Mucosa of rectum (tissue), 2 donors: Measurements from ENCODE around the gene FOXL1.
A peak's percentile ranks its signal among the peaks of the same experiment; 100 is the strongest.

ENCODE experiments used
- H3K27ac ChIP-seq, 2 donors: one replicate each; pipeline ENCODE4 v1.7.0; 2013; ENCODE audit warnings: inconsistent platforms in 2 of 2, low read depth in 2 of 2, low read length in 2 of 2
- H3K27me3 ChIP-seq, 2 donors: one replicate each; pipeline ENCODE4 v1.7.0; 2013; ENCODE audit warnings: low read length in 2 of 2; ENCODE audit not compliant: control insufficient read depth in 2 of 2, insufficient read depth in 2 of 2
- H3K36me3 ChIP-seq, 2 donors: one replicate each; pipeline ENCODE4 v1.7.0; 2013; ENCODE audit warnings: low read length in 2 of 2; ENCODE audit not compliant: control insufficient read depth in 2 of 2, insufficient read depth in 2 of 2
- H3K4me1 ChIP-seq, 2 donors: one replicate each; pipeline ENCODE4 v1.7.0; 2013; ENCODE audit warnings: low read length in 2 of 2, mild to moderate bottlenecking in 1 of 2; ENCODE audit not compliant: control insufficient read depth in 2 of 2, insufficient read depth in 2 of 2
- H3K4me3 ChIP-seq, 2 donors: one replicate each; pipeline ENCODE4 v1.7.0; 2013; ENCODE audit warnings: low read length in 2 of 2
- H3K9ac ChIP-seq, 2 donors: one replicate each; pipeline ENCODE4 v1.7.0; 2013; ENCODE audit warnings: low read length in 2 of 2, low read depth in 1 of 2, mild to moderate bottlenecking in 1 of 2
- H3K9me3 ChIP-seq, 2 donors: one replicate each; pipeline ENCODE4 v1.7.0; 2013; ENCODE audit warnings: low read length in 2 of 2; ENCODE audit not compliant: control insufficient read depth in 2 of 2
- donor health status: healthy.
- donor health status: Normal muscosa, but diverticular disease.

Gene FOXL1

GRCh38 chr16:86604436-86605193 lies 26.3 kb downstream of the FOXL1 start:
- Histone ChIP-seq H3K4me3 (peak overlapping the region in 1 of 2 donors; percentile 63), H3K4me1 (no peaks in the 10 kb centered on the region), H3K9ac (no peak overlapping the region), H3K27me3 (peaks cover 0 to 2% of the 10 kb centered on the region in 2 donors), H3K27ac (no peak overlapping the region), H3K36me3 (no peaks in the 10 kb centered on the region), H3K9me3 (no peaks in the 10 kb centered on the region)

GRCh38 chr16:86605950-86606349 lies 27.6 kb downstream of the FOXL1 start:
- Histone ChIP-seq H3K4me1 (no peaks in the 10 kb centered on the region), H3K27ac (no peak overlapping the region), H3K9ac (no peak overlapping the region), H3K27me3 (peaks cover 0 to 2% of the 10 kb centered on the region in 2 donors), H3K36me3 (no peaks in the 10 kb centered on the region), H3K9me3 (no peaks in the 10 kb centered on the region), H3K4me3 (no peak overlapping the region)

- H3K9me3 ChIP-seq: no peaks in the 10 kb centered on the region
- no peak overlapping the region for H3K9ac ChIP-seq
- no peak overlapping the region for H3K27ac ChIP-seq
- no peaks in the 10 kb centered on the region for H3K36me3 ChIP-seq
- peaks cover 0 to 2% of the 10 kb centered on the region in 2 donors for H3K4me1 ChIP-seq
- no peaks in the 10 kb centered on the region for H3K27me3 ChIP-seq
- no peak overlapping the region for H3K4me3 ChIP-seq
These were observed 30.0 kb downstream of the FOXL1 start for GRCh38 chr16:86608301-86608747.

DNA sequence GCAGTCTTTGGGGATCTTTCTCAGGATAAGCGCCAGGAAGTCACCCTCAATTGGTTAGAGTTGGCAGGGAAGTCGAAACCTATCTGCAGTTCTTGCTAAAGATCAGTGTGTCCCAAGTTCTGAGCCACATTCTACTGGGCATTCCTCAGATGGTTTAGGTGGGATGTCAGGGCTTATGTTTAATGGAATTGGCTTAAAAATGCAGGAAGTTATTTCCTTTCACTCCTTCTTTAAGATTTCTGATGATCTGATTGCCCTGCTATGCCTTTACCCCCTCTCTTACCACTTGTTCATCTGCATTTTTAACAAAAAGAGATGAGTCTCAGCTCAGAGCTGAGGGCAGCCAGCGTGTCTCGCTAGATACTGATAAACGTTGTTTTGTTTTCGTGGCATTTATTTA lies 30.8 kb downstream of the FOXL1 start:
- Histone ChIP-seq H3K27me3 (no peaks in the 10 kb centered on the region), H3K4me1 (peaks cover 0 to 2% of the 10 kb centered on the region in 2 donors), H3K4me3 (no peak overlapping the region), H3K27ac (no peak overlapping the region), H3K36me3 (no peaks in the 10 kb centered on the region), H3K9me3 (no peaks in the 10 kb centered on the region), H3K9ac (no peak overlapping the region)

GRCh38 chr16:86609661-86610060 lies 31.3 kb downstream of the FOXL1 start:
- no peak overlapping the region for H3K27ac ChIP-seq
- H3K9me3 ChIP-seq: no peaks in the 10 kb centered on the region
- no peaks in the 10 kb centered on the region for H3K36me3 ChIP-seq
- H3K4me1 ChIP-seq: peaks cover 0 to 2% of the 10 kb centered on the region in 2 donors
- no peak overlapping the region for H3K4me3 ChIP-seq
- H3K9ac ChIP-seq: no peak overlapping the region
- H3K27me3 ChIP-seq: no peaks in the 10 kb centered on the region

GRCh38 chr16:86610779-86611524 lies 32.6 kb downstream of the FOXL1 start:
- Histone ChIP-seq H3K4me1 (peaks cover 0 to 2% of the 10 kb centered on the region in 2 donors), H3K9ac (no peak overlapping the region), H3K27me3 (no peaks in the 10 kb centered on the region), H3K36me3 (no peaks in the 10 kb centered on the region), H3K9me3 (no peaks in the 10 kb centered on the region), H3K4me3 (no peak overlapping the region), H3K27ac (no peak overlapping the region)

DNA sequence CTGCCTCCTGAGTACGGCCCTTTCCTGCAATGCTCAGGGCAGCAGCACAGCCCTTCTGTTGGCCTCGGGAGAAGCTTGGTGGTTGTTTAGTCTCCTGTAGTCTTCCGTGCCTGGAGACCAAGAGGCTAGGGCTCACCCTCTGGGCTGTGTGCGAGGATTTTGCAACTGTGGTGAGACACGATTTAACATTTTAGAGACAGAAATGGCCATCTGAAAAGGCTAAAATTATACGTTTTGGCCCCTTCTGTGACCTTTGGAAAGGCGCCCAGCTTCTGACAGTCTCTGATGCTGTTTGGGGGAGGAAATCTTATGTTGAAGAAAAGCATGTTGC lies 33.1 kb downstream of the FOXL1 start:
- Histone ChIP-seq H3K9ac (no peak overlapping the region), H3K4me1 (peaks cover 0 to 2% of the 10 kb centered on the region in 2 donors), H3K27ac (no peak overlapping the region), H3K4me3 (no peak overlapping the region), H3K36me3 (no peaks in the 10 kb centered on the region), H3K9me3 (no peaks in the 10 kb centered on the region), H3K27me3 (no peaks in the 10 kb centered on the region)

- Histone ChIP-seq H3K27ac (no peak overlapping the region), H3K36me3 (no peaks in the 10 kb centered on the region), H3K4me3 (no peak overlapping the region), H3K9me3 (no peaks in the 10 kb centered on the region), H3K9ac (no peak overlapping the region), H3K27me3 (no peaks in the 10 kb centered on the region), H3K4me1 (peaks cover 0 to 2% of the 10 kb centered on the region in 2 donors)
These were observed 33.6 kb downstream of the FOXL1 start for GRCh38 chr16:86611941-86612340.

DNA sequence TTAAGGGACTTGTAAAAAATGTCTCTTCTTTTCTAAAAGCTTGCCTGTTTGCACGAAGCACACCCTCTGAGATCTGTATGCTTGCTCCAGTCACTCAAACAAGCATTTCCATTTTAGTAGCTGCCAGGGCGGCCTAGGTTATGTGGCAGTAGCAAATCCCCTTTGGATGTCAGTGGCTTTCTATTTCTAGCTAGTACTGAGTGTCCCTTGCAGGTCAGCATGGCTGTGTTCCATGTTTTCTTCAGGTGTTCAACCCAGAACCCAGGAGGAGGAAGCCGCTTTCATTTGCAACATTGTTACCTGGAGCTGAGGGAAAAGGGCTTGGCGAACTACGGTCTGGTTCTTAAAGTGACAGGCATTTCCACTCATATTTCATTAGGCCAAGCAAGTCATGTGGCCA lies 36.4 kb downstream of the FOXL1 start:
- peaks cover 0 to 2% of the 10 kb centered on the region in 2 donors for H3K4me1 ChIP-seq
- H3K4me3 ChIP-seq: no peak overlapping the region
- no peak overlapping the region for H3K9ac ChIP-seq
- H3K36me3 ChIP-seq: no peaks in the 10 kb centered on the region
- H3K27me3 ChIP-seq: no peaks in the 10 kb centered on the region
- no peaks in the 10 kb centered on the region for H3K9me3 ChIP-seq
- no peak overlapping the region for H3K27ac ChIP-seq

GRCh38 chr16:86616906-86617305 lies 38.6 kb downstream of the FOXL1 start:
- Histone ChIP-seq H3K27ac (no peak overlapping the region), H3K4me3 (no peak overlapping the region), H3K4me1 (no peaks in the 10 kb centered on the region), H3K9me3 (no peaks in the 10 kb centered on the region), H3K36me3 (no peaks in the 10 kb centered on the region), H3K27me3 (no peaks in the 10 kb centered on the region), H3K9ac (no peak overlapping the region)
